Pulmonary artery endothelial cell (primary cell): ENCODE results near the gene CCL19. TPM values are rescaled to one million over a fixed set of nuclear protein-coding genes. Genes with fewer than 3 reads are reported as not detected.

Experiments used
- DNase-seq: peaks from one replicate; pipeline ENCODE4 v3.0.0-alpha.2; 2011; ENCODE audit warnings: low read depth, low spot score
- total RNA-seq: library from RNA; depleted of rRNA; stranded (reverse); fragments of >200 nt; gene quantifications from 2 replicates; pipeline ENCODE4 v1.2.3, GENCODE V29; 2014

Gene CCL19
- total RNA-seq, 1 donor from 2014 or later = not detected

DNA sequence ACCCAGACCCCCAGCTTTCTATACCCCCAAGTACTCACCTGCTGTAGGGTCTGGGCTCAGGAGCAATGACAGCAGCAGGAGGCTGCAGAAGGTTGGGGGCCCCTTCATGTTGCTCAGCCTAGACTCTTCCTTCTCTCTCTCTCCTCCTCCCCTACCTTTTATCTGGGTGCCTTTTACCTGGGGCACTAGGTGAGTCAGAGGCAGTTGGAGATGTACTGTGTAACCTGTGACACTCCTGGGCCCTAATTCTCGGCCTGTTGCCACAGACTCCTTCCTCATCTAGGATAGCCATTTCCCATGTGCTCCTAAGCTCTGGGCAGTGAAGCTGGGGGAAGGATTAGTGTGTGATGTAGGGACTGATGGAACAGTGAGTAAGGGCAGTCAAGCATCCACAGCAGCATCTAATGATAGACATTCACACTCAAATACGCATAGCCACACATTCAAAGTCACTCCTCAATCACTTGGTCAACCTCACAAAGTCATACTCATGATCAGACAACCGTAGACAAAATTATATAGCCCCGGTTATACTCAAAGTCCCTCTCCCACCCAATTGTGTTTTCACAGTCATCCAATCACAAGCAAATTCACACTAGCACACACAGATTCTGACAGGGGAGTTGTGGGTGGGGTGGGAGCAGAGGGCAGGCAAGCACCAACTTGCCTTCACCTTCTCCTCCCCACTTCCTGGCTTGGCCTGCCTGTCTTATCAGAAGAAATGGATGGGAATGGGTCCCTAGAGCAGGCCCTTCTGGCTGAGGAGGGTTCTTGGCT lies 28.4 kb downstream of the CCL19 start, which contains the start of gene CCL27:
Gene CCL27 (minus strand): TSS at position 132 of the 777 bp plus-strand sequence. CDS start 24 bp downstream, at position 108.
- no peak for DNase-seq

- no peak for DNase-seq
Observed at GRCh38 chr9:34659592-34660253, 31.4 kb downstream of the CCL19 start.

DNA sequence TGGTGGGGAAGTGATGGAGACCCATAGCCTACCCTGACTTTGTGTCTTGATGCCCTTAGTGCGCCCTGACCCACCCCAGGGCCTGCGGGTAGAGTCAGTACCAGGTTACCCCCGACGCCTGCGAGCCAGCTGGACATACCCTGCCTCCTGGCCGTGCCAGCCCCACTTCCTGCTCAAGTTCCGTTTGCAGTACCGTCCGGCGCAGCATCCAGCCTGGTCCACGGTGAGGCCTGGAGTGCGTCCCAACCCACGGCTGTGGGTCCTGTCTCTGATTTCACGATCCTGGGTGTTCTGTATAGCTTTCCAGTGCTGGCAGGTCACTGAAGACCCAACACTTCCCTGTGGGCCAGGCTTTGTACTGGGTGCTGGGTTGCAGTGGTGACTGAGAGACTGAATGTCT lies 32.6 kb downstream of the CCL19 start:
- DNase-seq = no peak

- DNase-seq = no peak
Observed at GRCh38 chr9:34656992-34657391, 34.1 kb downstream of the CCL19 start.

- no peak for DNase-seq
Observed at GRCh38 chr9:34655394-34655793, 35.7 kb downstream of the CCL19 start.

GRCh38 chr9:34654323-34655051 lies 36.6 kb downstream of the CCL19 start:
- no peak for DNase-seq

DNA sequence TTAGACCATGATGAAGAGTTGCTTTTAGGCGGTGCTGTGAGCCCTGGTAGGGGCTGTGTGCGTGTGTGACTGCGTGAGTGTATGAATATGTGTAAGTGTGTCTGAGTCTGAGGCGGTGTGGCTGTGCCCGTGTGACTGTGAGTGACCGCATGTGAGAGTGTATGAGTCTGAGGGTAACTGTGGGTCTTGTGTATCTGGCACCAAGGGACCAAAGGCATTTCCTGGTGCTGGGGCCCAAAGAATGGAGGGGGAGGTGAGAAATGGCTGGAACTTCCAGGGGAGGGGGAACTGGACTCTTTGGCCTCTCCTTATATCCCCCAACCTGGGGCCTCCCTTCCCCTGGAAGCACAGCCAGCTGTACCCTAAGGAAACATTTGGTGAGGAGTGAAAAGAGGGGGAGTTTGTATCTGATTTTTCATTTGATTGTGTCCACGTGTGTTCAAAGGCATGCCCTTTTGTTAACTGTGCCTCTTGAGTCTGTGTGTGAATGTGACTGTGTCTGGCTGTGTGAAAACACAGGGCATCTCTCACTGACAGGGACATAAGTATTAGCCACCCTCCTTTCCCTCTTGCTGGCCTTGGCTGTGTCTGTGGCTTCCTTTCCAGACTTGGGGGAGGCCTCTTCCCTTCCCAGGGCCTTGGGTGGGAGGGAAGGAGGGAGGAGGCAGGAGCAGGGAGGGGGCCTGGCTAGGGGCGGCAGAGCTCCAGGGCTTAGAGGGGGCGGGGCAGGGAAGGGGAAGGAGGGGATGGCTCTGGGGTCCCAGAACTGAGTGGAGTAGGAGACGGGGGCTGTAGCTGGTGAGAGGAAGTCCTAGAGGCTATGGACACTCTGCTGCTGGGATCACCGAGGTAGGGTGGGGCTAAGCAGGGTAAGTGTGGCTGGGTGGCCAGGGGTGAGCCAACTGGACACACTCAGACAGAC lies 37.7 kb downstream of the CCL19 start:
- DNase-seq = no peak

DNA sequence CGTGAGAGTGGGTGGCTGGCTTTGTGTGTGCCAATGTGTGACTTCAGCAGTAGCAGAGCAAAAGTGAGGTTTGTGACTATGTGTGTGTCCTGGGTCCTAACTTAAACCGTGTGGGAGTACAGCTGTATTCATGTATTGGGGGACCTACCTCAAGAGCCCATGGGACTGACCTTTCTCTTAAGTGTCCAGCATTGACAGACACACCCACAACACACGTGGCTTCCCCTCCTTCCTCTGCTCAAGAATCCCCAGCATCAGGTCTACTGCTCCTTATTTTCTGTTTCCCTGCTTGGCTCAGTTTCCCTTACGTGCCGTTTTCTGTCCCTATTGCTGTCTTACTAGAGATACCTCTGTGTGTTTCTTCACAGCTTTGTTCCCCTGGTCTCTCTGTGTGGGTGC lies 38.5 kb downstream of the CCL19 start:
- no peak for DNase-seq

DNA sequence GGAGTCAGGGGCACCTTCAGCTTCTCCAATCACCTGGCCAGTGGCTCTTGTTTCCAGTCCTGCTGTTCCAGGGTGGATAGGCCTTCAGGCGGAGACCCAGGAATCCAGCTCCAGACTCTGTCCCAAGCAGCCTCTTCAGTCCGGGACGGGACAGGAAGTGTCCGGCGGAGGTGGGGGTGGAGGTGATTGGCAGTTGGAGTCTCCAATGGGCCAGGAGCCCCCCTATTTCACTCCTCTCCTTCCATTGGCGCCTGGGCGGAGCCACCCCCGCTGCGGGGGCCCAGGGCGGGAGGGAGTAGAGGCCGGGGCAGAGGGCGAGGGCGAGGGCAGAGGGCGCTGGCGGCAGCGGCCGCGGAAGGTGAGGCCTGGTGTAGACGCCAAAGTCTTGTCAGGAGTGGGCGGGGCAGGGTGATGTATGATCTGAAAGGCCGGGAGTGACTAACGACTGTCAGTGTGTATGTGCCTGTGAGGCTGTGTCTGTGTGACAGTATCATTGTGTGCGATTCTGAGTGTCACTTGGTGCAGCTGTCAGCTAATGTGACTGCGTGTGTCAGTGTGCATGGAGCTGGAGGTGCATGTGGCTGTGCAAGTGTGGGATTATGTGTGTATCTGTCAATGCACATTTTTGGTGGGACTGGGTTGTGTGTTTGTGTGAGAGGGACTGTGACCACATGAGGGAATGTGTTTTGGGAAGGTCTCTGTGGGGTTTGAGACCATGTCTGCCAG lies 39.0 kb downstream of the CCL19 start, which contains the start of gene IL11RA:
Gene IL11RA (plus strand): TSS at position 310 of the 726 bp plus-strand sequence. CDS start 3,033 bp downstream, outside the sequence.
- DNase-seq = peak; percentile 37

DNA sequence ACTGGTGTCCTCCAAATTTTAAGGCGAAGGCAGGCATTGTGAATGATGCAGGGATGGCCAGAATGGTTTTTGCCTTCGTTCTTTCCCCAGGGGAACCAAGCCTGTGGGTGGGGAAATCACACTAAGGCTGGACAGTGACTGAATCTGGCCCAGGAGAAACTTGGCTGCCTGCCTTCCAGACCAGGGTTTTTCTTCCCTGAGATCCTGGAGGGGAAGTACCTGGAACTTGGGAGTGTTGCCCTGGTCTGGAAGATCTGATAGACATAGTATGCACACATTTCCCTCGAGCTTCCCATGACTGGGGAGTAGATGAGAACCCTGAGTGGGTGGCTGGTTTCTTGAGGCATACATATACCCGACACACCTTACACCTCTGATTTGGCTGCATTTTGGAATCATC lies 39.8 kb downstream of the CCL19 start:
- no peak for DNase-seq

DNA sequence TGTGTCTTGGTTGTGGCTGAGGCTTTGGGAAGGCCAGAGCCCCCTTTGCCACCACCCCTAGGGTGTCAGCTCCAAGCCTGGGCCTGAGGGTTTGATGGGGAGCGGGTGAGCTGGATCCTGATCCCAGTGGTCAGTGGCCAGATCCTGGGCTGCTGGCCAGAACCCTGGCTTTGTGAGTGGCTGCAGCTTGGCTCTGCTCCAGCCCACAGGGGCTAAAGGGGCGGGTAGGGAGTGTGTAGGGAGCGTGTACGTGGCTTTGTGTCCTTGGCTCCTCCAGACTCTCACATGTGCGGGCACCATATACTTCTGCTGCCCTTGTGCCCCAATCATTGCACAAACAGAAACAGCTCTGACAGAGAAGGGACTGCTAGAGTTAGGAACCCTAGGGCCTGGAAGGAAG lies 40.3 kb downstream of the CCL19 start:
- DNase-seq = no peak

DNA sequence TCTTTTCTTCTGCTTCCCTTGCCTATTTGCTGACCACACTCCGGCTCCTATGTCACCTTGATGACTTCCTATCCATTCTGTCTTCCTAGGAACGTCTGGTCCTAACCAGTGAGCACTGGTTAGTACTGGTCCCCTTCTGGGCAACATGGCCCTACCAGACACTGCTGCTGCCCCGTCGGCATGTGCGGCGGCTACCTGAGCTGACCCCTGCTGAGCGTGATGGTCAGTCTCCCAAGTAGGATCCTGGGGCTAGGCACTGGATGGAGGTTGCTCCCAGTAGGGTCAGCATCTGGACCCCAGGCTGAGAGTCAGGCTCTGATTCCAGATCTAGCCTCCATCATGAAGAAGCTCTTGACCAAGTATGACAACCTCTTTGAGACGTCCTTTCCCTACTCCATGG lies 42.4 kb downstream of the CCL19 start:
- no peak for DNase-seq

- no peak for DNase-seq
Observed at GRCh38 chr9:34647651-34648050, 43.4 kb downstream of the CCL19 start.

GRCh38 chr9:34647084-34647403 lies 44.0 kb downstream of the CCL19 start:
- DNase-seq = no peak

- DNase-seq = peak; percentile 46
Observed at GRCh38 chr9:34646211-34647083, 44.6 kb downstream of the CCL19 start, which contains the start of gene GALT. GALT (plus strand) TSS chr9:34646675; CDS start chr9:34646705, 30 bp downstream.

- no peak for DNase-seq
Observed at GRCh38 chr9:34644766-34645314, 46.2 kb downstream of the CCL19 start.

DNA sequence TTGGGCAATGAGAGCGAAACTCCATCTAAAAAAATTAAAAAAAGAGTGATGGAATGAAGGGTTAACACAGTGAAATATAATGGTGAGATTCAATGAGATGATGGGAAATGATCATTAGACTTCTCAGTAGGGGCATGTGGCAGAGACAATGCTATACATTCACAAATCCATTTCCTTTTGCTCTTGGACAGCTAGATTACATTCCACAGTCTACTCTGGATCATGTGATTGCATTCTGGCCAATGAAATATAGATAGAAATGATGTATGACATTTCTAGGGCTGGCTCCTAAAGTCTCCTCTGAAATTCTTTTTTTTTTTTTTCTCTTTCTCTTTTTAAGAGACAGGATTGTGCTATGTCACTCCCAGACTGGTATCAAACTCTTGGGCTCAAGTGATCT lies 48.4 kb downstream of the CCL19 start:
- DNase-seq = no peak
